D341Med (cell line): ENCODE results near the gene CHRNE.

Experiments
- DNase-seq: peaks from one replicate; pipeline ENCODE4 v3.0.0; 2012; ENCODE audit warnings: low spot score

The CHRNE gene

DNA sequence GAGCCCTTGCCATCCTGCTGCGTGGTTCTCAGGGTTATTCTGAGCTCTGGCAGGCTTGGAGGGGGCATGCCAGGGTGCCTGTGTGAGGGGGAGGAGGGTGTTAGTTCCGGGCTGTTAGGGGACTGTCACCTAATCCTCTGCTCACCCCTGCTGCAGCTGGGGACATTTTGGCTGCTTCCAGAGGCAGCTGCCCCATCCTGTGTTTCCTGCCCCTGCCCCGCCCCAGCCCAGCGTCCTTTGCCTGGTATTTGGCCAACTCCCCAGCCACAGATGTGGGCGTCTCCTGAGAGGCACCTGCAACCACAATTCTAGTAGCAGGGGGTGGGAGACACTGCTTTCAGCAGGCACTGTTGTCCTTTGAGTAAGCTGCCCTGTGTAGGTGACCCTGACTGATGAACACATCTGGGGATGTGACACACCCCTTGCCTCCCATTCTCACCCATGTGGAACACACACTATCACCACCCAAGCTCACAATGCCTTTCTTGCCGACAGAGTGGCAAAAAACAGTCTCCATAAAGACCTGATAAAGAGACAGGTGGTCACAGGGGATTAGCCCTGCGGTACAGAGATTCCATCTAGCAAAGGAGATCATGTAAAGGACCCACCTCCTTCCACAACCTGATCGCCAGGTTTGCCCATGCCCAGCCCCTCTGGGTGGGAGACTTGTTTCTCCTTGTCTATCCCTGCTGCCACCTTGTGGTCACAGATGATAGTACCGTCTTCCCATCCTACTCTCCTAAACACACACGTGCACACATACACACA, at the start of gene CHRNE:
CHRNE (minus strand) TSS at position 48 of the 768 bp plus-strand sequence; CDS start at position 13, 35 bp downstream.
- peak; percentile 63 for DNase-seq

GRCh38 chr17:4951486-4951885, 48.6 kb upstream of the CHRNE start:
- no peak for DNase-seq

DNA sequence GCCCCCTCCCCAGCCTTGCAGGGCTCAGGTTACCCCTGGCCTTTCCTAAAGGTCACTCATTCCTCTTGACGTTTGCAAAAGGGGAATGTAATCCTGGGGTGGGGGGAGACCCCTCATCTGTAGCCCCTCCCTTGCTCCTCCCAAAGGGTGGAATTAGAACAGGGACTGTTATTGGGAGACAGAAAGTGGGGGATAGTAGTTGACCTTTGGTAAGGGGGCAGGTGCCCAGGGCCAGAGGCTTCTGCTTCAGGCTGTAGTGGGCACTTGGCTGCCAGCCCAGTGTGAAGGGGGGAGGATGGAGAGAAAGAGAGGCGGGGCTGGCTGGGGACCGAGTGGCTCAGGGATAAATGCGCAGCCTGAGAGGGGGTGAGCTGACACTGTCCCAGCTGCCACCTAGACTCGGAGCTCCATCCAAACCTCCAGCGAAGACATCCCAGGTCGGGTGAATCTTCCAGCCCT, 47.9 kb upstream of the CHRNE start, which contains the start of gene ENO3:
ENO3 (plus strand) TSS at position 374 of the 459 bp plus-strand sequence. CDS start 711 bp downstream, outside the sequence.
- DNase-seq: peak; percentile 48

GRCh38 chr17:4950075-4950745, 47.3 kb upstream of the CHRNE start:
- DNase-seq: no peak

DNA sequence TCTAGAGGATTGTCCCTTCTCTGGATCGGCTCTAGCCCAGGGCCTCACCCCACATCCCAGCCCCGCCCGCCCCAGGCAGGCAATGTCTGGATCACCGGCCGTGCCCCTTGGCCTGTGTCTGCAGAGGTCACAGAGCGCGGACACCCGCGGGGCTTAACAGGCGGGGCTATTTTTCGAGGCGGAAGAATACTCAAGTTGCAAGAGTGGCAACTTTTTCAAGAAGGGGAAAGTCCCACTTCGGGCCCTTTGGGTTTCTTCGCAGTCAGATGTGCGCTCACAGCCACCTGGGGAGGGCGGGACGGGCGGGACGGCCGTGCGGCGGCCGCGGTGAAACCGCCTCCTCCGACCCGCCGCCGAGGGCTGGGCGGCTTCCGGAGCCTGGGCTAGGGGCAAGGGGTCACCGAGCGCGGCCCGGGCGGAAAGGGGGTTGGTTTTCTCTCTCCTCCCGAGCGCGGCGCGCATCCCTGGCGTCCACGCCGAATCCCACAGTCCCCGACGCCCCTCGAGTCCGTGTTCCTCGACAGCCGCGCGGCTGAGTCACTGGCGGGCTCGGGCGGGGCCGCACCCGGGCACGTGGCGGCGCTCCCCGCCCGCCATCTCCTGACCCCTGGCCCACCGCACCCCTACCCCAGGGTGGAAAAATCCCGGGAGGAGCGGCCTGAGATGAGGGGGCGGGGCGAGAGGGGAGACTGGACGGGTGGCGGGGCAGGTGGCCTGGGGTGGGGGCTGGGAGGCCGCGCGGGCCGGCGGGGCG, 46.6 kb upstream of the CHRNE start:
- peak; percentile 72 for DNase-seq

DNA sequence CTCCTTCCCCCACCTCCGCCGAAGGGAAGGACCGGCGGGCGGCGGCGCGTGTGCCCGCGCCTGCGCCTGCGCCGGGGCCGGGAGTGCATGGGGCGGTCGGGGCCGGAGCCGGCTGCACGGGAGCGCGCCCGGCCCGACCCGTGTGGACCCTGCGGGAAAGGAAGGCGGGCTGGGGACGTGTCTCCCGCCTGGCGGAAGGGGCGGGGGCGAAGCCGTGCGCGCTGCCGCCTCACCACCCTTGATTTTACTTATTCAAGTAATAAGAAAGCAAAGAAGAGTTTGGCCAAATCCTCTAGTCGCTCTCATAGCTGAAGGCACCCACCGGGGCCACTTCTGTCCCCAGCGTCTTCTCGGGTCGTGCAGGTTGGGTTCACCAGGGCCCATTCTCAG, 46.0 kb upstream of the CHRNE start:
- DNase-seq: peak; percentile 88

DNA sequence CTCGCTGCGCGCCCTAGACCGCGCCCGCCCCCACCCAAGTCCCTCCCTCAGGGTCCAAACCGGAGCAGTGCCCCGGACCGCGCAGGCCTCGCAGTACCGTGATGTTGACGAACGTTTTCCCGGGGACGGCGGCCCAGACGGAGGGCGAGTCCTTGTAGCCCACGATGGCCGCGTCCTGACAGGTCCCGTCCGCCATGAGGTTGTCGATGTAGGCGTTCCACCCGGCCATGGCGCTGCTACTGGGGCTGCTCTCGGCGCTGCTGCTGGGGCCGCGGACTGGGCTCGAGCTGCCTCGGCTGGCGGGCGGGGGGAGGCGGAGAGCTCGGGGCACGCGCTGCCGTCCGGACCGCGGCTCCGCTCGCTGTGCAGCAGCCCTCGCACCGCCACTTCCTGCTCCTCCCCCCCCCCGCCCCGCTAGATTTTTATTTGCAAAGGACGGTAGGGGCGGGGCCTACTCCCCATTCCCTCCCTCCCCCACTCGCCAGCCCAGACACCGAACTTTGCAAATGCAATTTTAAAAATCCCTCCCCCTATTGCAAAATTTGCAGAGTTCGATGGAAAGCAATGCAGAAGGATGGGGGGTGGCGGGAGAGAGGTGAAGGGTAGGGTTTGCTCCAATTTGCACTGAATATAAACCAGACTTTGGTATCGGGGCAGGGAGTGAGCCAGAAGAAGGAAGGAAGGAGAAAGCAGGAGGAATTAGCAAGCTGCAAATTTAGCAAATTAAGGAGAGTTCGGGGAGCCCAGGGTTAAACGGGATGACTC, 45.5 kb upstream of the CHRNE start, which contains the start of gene PFN1:
PFN1 (minus strand) TSS at position 365 of the 765 bp plus-strand sequence; CDS start at position 229, 136 bp downstream.
- peak; percentile 77 for DNase-seq

DNA sequence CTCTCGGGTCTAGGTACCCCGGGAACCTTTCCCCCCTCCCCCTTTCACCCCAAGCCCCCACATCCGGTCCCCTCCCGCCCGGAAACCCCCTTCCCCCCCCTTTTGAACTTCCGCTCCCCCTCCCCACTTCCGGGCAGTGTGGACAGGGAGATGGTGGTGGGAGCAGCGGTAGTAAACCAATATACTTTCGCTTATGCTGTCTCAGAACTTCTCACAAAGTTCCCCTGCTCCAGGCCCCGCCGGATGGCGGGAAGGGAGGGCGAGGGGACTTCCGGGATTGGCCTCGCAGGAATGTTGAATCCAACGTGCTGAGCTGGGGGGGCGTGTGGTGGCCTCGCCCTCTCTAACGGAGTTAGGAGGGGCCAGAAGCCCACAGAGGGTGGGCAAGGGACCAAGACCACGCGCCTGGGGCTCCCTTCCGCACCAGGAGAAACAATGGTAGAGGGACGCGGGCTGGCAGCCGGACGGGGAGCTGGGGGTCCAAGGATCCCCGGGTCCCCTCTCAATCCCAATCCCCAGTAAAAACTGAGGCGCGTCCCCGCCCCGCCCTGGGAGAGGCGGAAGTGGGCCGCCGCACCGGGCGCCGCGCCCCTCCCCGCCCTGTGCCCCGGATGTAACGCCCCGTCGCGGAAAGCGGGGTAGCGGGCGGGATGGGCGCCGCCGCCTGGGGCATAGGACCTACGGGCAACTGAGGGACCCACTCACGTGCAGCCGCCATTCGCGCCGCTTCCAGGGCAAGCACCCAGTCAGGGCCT, 44.7 kb upstream of the CHRNE start:
- DNase-seq: peak; percentile 63

DNA sequence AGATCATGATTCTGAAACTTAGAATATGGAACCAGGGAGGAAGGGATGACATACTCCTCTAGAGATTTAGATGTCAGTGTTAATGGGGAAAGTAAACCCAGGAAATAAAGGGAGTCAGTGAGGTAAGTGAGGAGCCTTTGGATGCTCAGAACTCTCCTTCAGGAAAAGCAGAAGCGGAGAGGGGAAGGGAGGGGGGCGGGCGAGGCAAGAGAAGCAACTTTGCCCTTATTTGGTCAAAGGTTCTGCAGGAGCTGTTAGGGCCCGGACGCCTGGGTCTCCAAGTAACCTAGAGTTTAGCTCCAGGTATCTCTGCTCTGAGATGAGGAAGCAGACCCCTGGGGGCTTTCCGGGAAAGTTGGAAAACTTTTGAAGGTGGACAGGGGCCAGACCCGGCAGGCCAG, 44.1 kb upstream of the CHRNE start:
- DNase-seq: no peak

GRCh38 chr17:4946312-4946976, 43.5 kb upstream of the CHRNE start:
- no peak for DNase-seq

GRCh38 chr17:4945944-4946280, 43.0 kb upstream of the CHRNE start:
- DNase-seq: no peak

DNA sequence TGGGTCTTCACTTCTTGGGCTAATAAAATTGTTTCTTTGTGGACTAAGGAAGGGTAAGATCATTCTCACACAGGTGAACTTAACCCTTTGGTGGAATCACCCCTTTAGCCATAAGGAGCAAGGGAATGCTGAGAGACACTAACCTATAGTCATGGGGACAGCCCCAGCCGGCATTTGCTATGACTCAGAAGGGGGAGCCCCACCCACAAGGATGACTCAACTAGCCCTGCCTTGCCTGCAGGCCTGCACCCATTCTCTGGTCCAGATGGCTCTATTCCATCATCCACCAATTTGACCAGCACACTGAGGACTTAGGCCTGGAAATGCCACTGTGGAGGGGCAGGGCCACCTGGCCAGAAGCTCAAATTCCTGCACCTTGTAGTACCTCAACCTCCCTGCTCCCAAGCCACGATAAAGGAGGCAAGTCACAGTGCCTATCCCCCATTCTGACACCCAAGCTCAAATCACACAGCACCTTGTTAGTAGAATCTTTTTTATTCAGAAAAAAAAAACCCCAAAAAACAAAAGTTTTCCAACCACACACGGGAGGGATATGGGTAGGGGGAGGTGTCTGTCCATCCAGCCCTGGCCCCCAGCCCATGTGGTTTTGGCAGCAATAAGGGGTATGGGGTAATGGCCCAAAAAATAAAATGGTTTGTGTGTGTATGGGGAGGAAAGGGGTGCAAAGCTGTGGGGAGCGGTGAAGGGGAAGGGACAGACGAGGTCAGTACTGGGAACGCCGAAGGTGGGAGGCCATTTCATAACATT, 42.5 kb upstream of the CHRNE start:
- DNase-seq: no peak

GRCh38 chr17:4944554-4945175, 41.8 kb upstream of the CHRNE start:
- DNase-seq: no peak

GRCh38 chr17:4944163-4944553, 41.3 kb upstream of the CHRNE start:
- no peak for DNase-seq

GRCh38 chr17:4942760-4943508, 40.0 kb upstream of the CHRNE start:
- no peak for DNase-seq

GRCh38 chr17:4941319-4941610, 38.4 kb upstream of the CHRNE start:
- DNase-seq: no peak

DNA sequence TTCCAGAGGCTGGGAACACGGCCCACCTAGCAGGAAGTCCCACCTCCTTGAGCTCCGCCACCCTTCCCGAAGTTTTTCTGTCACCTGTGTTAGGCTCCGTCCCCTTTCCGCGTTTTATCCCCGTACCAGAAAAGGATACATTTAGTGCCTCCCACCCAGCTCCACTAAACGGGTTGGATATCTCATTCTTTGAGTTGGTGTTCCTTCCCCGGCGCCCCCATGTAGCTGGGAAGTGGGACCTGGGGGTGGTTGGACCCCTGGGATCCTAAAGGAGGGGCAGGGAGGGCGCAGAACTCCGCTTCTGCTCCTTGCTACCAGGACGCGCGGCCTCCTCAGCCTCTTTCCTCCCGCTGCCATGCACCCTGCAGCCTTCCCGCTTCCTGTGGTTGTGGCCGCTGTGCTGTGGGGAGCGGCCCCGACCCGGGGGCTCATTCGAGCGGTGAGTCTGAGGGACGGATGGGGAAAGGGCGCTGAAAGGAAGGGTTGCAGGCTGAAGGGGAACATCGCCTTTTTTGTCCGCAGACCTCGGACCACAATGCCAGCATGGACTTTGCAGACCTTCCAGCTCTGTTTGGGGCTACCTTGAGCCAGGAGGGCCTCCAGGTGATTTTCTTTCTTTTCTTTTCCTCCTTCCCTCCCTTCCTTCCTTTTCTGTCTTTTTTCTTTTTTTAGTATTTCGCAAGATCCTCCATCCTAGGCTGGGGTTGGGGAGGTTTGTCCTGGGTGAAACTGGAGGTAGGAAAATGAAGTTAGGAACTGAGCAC, 37.8 kb upstream of the CHRNE start:
- DNase-seq: peak; percentile 77
